Stimulated activated CD4-positive, alpha-beta T cell treated with anti-CD3 and anti-CD28 coated beads, Interleukin-1b, Interleukin-23, amount 100 ng/mL, for 48 hours (primary cell): ENCODE results near the gene JOSD1.

Source experiments
- DNase-seq: peaks from one replicate; pipeline ENCODE4 v3.0.0-alpha.2; 2020

JOSD1 gene

DNA sequence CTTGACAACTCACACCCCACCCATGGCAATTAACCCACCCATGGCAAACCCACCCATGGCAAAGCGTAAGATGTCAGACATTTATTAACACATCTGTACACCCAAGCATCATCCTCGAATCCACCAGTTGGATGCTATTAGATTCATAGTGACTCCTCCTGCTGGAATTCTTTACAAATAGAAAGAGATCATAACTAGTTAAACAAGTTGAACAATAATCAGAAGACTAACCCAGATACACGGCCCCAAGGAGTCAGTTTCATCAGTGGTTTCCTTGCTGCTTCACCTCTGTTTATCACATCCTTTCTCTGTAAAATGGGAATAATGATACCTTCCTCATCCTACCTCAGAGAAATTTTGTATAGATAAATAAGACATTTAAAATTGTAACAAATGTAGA is 10.1 kb upstream of the JOSD1 start:
- no peak for DNase-seq

DNA sequence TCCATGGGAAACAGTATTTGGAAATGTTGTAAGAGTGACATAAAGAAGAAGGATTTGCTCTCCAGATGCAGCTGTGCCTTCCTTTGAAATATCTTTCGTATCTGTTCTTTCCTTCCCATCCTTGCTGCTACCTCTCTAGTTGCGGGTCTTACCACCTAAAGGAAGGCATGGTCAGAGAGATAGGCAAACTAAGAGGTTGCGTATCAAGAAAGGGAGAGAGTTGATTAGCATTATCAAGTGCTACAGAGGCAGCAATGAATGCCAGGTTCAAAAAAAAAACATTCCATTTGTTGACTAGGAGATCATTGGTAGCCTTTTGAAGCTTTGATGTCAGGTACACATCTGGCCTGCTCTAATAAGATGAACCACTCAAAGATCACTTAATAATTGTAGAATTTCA is 9.6 kb upstream of the JOSD1 start:
- DNase-seq = no peak

DNA sequence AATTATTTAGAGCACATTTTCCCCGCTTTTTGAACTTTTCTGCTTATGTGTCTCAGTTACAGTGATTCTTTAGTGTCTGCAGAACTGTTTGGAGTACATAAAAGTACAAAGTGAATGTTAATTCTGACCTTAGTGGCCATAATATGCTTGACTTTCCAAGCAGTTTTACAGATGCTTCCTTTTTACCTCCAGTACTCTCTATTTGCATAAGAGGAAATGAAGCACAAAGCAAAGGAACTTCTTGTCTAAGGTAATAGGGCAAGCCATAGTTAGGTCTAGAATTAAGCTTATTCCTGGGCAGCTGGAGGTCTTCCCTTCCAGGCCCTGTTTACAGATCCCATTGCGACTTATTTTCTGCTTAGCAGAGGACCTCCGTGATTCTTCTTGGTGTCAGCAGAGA is 8.6 kb upstream of the JOSD1 start:
- DNase-seq = no peak

DNA sequence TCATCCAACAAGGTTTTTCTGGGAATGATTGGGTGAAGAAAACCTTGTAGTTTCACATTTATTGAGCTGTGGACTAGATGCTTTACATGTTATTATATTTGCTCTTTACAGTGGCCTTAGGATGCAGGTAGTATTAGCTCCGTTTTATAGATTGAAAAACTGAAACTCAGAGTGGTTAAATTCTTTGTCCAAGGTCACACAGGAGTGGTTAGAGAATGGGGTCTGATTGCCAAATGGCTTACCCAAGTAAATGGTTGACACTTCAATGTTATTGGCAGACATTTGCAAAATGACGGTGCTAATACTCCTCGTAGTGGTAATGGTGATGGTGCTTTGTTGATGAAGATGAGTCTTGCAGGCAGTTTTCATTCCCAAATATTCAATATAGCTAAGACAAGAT is 7.2 kb upstream of the JOSD1 start:
- DNase-seq = no peak

DNA sequence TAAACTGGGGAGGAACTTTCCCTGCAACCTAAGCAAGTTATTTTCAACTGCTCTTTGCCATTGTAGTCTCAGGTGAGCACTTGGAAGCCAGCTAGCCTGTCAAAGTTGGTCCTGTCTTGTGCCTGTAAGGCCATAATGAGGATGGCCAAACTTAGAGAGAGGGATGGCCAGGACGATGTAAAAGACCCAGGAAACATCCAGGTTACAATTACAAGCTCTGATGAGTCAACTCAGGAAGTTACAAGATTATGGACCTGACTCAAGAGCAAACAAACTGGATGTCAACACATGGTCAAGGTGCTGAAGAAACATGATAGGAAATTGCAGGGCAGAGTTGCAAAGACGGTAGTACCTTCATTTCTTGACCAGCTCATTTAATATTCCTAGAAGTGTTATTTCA is 6.6 kb upstream of the JOSD1 start:
- no peak for DNase-seq

DNA sequence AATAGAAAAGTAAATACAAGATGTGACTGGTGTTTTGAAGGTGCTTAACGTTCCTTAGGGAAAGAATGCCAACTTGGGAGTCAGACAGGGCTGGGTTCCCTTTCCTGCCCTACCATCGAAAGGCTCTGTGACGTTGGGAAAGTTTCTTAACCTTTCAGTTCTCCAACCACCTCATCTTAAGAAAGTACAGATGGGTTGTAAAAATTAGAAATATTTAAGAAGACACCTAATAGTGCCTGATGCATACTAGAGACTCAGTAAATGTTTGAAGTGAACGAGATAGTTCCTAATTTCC is 6.1 kb upstream of the JOSD1 start:
- no peak for DNase-seq

DNA sequence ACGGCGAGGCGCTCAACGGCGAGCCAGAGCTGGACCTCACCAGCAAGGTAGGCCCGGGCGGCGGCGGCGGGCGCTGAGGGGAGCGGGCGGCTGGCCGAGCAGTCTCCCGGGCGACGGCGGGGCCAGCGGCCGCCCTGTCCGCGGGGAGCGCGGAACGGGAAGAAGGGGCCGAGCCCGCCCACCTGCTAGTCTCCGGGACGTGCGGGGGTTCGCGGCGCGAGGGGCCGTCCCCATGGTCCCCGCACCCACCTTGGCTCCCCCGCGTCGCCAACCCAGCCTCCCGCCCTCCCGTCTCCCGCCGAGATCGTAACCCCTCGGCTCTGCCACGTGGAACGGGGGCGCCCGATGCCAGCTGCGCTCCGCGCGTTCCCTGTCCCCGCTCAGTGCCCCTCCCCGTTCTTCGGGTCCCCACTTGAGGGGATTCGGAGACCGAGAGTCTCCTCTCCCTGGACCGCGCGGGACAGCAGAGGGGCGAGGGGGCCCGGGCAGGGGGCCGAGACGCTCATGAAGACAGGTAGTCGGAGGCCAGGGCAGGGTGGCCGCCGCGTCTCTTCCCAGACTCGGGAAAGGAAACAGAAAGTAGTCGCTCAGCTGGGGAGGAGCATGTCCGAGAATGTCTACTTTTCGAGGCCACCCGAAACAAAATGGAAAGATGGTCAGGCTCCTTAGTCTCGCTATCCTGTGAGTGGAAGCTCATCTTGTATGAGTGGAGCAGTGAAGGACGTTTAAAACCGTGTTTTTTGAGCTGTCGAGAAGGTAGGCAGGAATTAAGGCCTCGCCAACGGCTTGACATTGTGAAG is 5.6 kb upstream of the JOSD1 start:
- peak; percentile 32 for DNase-seq

DNA sequence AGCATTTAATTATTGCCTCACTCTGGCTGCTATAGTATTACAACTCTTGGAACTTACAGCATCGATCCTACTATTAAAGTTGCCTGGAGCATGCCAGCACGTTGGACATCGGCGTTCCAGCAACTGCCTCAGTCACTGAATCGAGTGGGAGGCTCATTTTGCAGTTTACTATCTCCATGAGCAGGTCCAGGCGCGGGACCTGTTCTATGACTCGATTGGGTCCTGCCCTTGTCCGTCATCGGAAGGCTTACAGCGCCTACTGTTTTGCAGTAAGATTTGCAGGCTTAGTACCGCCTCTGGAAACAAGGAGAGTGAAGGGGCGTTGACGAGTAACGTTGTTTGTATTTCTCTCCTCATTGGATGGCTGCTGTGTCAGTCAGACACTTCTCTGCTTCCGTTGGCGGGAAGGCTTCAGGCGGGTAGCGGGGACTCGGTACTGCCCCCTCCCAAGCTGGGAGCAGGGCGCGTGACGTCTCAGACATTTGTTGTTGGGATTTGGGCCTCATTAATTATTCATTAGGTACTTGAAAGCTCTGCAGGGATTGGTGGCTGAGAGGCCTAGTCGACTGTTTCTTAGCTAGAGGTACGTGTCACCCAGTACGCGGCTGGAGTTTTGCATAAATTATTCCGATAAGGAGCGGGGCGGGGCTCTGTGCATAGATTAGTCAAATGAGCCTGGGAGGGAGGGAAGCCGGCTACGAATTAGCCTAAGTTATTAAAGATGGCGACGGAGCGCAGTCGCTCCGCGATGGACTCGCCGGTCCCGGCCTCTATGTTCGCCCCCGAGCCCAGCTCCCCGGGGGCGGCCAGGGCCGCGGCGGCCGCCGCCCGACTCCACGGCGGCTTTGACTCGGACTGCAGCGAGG is 4.7 kb upstream of the JOSD1 start, which contains the start of gene GTPBP1:
TSS of gene GTPBP1 (plus strand) at position 710 of the 866 bp plus-strand sequence. CDS start at position 722, 12 bp downstream.
- DNase-seq = peak; percentile 99

DNA sequence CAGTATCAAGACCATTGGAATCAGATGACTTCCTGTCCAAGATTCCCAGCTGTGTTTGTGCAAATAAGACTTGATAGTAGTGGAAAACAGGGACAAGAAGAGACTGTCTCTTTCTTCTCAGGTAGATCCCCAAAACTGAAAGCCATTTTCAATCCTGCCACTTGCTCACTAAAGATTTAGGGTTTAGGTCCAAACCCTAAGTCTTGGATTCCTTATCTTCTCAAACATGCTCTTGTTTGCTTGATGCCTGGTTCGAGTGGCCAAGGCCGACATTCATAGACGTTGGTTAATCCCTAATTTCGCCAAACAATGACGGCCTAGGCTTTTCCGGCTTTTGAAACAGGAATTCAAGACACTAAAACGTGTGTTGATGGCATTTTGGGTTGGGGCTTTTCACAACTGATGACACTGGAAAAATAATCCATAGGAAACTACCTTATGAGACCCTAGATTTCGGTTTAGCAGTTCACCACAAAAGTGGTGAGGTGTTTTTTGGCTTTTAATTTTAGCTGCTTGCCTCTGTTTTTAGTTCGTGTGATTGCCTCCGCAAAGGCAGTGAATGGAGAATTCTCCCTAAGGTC is 4.0 kb upstream of the JOSD1 start:
- no peak for DNase-seq

DNA sequence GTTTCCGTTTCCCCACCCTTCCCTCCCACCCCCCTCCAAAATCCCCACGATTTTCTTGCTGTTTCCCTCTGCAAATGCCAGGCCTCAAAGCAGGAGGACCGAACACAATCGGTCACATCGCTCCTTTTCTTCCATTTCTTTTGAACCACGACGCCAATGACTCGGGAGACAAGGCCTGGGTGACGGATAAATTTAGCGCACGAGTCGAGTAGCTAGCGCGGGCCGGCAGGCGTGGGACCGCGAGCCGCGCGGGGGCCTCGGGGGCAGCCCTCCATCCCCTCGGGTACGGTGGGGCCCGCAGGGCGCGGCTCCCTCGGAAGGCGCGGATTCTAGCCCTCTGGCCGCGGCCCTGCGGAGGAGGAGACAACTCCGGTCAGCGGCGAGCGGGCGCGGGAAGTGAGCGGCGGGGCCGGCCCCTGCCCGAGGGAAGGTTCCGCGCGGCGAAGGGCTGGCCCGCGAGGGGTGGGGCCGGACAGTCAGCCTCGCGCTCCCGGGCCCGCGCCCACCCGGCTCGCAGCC is 414 bp downstream of the JOSD1 start:
- DNase-seq = peak; percentile 16

DNA sequence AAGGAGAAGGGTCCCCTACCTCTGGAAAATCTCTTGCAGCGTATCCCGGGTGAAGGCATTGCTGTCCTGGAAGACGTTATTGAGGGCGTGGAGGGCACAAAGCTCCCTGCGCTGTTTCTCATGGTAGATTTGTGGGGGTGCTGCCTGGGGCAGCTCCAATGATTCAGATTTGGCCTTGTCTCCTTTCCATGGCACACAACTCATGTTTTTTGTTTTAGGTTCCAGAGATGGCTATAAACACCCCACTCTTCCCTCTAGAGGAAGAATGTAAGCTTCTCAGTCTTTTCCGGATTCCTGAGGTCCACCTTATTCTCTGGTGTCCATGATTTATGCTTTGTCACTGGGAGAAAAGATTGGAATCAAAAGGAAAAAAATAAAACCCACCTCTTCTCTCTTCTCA is 959 bp downstream of the JOSD1 start:
- no peak for DNase-seq

DNA sequence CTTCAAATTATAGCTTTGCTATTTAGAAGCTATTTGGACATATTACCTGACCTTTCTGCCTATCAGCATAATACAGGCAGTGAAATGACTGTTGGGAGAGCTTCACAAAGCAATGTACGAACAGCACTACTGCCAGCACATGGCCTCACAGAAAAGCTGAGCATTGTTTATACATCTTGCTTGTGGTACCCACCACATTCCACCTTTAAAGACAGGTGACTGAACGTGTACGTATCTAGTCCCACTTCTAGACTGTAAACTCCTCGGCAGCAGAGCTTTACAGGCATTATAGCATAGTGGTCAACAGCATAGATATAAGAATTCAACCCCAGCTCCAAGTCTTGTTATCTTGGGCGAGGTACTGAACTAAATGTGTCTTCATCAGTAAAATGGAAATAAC is 1.6 kb downstream of the JOSD1 start:
- no peak for DNase-seq

DNA sequence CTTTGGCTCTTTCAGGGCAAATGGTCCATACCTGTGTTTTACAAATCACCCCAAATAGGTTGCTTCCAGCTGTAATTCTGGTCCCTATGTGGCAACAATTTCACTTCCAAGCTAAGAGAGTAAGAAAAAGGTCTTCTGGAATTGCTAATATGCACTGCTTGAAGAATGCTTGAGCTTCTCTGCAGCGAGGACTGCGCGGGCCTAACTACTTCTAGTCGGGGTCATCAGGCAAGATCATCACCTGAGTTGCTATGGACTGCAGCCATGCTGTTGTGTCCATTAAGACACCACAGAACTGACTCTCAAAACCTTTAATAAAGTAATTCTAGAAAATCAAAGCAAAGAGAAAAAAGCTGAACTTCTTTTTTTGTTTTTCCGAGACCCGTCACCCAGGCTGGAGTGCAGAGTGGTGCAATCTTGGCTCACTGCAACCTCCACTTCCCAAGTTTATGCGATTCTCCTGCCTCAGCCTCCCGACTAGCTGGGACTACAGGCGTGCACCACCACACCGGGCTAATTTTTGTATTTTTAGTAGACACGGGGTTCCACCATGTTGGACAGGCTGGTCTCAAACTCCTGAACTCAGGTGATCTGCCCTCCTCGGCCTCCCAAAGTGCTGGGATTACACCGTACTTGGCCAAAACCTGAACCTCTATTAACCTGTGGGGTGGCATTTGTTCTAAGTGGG is 2.2 kb downstream of the JOSD1 start:
- DNase-seq = no peak

DNA sequence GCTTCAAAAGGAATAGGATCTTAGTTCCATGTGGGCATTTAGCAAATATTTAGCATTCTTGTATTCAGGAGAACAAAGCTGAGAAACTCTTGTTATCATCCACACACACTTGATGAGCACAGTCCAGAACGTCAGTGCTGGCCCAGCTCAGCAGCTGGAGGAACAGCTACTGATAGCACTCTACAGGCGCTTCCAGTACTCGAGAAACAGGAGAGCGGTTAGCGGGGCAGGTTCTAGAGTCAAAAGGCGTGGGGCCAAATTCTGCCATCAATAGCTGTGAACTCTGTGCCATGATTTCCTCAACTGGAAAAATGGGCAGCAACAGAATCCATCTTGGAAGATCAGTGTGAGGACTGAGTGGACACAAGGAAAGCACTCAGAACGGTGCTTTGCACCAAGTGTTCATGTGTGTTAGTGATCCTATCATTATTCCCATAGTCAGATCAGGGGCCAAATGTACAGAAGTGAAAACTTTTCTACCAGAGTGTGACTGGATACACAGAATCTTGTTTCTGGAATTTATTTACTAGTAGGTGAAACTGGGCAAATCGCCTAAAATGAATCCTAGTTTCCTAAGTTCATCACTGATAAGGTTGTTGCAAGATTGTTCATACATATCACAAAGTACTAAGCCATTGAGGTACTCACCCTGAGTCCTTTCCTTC is 3.2 kb downstream of the JOSD1 start:
- DNase-seq = no peak

DNA sequence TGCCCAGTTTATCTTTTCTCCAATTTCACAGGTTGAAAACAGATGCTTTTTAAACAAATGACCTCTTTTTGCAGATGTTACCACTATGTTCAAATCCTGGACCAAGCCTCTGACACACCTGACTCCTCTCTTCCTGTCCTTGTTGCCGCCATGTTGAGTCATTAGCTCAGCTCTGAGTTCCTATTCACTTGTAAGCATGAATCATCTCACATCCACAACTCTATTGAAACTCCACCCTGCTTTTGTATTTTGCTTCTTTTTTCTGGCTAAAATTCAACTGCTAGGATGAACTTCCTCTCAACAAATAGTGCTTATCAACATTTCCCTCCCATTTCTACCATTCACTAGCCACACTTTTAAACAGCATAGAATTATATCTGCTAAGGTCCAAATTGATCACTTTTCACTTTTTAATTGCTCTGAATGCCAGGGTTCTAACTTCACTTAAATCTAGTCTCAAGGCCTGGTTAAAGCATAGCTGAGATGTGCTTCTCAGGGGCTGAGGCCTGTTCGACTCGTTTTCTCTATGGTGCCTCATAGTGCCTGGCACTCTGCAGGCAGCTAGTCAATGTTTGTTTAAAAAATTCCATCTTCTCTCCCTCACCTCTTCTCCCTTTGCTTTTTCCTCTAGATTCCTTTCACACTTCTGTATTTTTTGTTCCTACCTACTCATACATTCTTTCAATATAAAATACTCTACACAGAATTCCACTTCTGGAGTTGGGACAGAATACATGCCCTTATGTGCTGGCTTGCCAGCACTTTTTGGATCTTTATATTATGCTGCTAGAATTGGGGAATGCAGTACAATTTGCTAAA is 3.9 kb downstream of the JOSD1 start:
- peak; percentile 62 for DNase-seq

DNA sequence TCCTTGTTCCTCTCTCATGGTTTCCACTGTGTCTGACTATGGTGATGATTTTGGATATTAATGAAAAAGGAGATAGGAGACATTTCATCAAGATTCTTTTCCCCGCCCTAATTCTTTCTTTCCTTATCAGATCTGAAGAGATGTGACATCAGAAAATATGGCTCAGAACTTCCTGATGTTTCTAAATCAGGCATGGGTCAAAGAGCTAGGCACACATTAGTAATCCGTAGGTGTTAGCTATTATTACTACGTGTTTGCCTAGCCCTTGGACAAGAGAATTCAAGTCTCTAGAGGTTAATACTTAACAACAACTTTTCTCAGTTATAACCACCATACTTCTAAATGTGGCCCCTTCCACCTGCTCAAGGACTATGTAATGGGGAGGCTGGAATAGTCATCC is 5.8 kb downstream of the JOSD1 start:
- no peak for DNase-seq

DNA sequence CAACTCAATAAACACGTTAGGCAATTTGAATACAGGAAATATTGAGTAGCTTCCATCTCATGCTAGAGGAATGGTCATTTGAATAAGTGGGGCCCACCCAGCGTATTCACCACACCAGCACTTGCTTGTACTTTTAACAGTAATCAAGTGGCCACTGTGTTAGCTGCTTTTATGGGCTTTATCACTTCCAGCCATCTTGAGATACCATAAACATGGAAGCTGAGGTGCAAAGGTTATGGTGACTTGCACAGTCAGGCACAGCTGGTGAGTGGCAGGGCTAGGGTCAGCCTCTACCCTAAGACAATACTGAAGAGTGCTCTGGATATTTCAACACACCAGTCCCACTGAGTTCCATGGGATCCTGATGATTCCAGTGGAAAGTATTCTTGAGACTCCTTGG is 6.7 kb downstream of the JOSD1 start:
- no peak for DNase-seq

DNA sequence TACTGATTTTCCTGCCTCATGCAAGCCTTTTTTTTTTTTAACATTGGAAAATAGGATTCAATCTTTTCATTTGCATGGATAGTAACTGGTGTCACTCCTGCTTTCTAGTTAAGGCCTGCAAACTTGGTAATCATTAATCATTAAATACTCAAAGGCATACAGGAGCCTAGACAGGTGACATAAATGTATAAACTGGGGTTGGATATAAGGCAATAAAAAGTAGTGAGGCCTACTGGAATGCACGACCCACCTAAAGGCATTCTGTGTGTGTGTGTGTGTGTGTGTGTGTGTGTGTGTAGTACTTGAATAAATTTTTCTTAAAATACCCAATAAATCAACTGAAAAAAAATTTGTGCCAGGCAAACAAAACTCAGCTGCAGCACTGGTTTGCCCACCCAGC is 11.1 kb downstream of the JOSD1 start:
- DNase-seq = no peak

DNA sequence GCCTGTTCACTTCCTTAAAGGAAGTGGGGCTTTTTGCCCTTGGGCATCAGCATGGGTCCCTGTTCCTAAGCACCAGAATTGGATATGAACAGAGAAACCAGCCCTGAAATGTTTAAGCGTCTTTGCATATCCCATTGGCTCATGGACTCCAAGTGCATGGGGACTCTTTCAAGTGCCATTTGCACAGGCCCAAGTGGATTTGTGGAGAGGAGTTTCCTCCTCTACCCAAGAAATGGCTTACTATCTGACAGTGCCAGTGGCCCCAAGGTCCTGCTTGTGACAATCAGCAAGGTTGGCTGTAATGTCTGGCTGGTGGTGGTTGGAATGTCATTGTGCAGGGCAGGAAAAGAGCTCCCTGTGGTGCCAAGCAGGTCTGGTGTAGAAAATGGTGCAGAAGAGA is 15.0 kb downstream of the JOSD1 start:
- DNase-seq = no peak

DNA sequence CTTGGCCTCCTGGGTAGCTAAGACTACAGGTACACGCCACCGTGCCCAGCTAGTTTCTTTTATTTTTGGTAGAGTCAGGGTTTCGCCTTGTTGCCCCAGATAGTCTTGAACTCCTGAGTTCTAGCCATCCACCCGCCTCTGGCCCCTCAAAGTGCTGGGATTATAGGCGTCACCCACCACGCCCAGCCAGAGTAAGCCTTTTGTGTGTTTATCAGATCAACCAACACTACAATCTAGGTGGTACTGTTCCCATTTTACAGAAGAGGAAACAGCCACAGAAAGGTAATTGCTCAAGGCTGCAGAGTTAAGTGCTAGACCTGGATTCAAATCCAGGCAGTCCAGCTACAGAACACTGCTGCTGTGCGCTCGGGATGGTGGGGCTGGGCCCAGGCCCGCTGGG is 15.8 kb downstream of the JOSD1 start:
- DNase-seq = no peak

DNA sequence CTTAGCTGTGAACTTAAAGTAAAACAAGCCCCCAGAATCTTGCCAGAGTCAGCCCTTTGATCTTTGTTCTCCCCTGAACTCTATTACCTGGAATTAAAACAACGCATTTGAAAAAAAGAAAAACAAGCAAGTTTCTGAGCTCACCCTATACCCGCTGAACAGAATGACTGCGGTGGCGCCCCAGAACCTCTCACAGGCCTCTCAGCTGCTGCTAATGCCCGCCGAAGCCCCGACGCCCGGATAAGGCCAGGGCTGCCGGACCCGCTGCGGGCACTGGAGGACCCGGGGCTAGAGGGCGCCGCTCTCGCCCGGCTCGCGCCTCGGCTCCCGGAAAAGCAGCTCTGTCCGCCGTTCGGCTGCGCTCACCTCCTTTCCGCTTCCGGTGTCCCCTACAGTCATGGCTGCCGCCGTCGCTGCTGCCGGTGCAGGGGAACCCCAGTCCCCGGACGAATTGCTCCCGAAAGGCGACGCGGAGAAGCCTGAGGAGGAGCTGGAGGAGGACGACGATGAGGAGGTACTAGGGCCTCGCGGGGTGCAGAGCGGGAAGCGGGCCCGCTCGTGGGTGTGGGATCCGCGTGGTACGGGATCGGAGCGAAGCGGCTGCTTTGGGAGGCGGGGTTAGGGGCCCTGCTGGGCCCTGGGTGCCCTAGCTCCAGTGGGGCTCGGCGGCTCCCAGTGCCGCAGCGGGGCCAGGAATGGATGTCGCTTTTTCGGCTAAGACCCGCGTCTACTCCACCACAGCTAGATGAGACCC is 19.0 kb downstream of the JOSD1 start, which contains the start of gene TOMM22:
TSS of gene TOMM22 (plus strand) at position 376 of the 754 bp plus-strand sequence. CDS start at position 398, 22 bp downstream.
- DNase-seq = peak; percentile 86
